Measurements from ENCODE around the gene TXNDC15.
"Not testable (repeated sequence)": the region's sequence is repeated elsewhere in the genome, so short reads cannot be mapped to it uniquely, and the experiment has no call there.

TXNDC15 gene

DNA sequence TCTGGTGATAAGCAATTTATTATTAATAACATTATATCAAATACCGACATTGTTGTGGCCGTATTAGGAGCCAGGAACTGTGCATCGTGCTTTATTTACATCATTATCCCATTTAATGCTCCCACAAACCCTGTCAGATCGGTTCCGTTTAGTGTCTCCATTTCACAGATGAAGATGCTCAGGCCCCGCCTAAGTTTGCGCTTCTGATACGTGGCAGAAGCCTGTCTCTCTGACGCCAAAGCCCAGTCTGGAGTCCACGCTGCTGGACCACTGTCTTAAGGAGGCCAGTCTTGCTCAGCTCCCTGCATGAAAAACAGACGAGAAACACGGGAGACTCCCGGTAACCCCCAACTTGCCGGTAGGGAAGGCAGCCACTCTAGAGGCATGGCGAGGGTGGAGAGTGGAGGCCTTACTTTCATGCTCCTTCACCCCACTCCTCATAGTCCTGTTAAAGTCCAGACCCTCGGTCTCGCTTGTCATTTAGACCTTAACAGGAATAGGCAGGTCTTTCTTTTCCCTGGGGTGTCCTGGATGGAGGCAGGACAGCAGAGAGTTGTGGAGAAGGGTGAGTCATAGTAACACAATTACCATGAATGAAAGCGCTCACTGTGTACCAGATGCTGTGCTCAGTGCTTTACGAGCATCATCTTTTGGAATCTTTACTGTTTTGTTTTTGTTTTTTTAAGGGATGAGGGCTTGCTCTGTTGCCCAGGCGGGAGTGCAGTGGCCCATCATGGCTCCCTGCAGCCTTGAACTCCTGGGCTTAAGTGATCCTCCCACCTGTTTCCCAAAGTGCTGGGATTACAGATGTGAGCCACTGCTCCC is 872 bp downstream of the TXNDC15 start:
- peak overlapping the region; percentile 88 for H3K27ac ChIP-seq
- DNase-seq: peak; percentile 40
- TF ChIP-seq, protein P1, sequence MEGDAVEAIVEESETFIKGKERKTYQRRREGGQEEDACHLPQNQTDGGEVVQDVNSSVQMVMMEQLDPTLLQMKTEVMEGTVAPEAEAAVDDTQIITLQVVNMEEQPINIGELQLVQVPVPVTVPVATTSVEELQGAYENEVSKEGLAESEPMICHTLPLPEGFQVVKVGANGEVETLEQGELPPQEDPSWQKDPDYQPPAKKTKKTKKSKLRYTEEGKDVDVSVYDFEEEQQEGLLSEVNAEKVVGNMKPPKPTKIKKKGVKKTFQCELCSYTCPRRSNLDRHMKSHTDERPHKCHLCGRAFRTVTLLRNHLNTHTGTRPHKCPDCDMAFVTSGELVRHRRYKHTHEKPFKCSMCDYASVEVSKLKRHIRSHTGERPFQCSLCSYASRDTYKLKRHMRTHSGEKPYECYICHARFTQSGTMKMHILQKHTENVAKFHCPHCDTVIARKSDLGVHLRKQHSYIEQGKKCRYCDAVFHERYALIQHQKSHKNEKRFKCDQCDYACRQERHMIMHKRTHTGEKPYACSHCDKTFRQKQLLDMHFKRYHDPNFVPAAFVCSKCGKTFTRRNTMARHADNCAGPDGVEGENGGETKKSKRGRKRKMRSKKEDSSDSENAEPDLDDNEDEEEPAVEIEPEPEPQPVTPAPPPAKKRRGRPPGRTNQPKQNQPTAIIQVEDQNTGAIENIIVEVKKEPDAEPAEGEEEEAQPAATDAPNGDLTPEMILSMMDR (IDR thresholded peaks at IDR 0.05; ENCODE audit: low read depth, low read length): no peak

DNA sequence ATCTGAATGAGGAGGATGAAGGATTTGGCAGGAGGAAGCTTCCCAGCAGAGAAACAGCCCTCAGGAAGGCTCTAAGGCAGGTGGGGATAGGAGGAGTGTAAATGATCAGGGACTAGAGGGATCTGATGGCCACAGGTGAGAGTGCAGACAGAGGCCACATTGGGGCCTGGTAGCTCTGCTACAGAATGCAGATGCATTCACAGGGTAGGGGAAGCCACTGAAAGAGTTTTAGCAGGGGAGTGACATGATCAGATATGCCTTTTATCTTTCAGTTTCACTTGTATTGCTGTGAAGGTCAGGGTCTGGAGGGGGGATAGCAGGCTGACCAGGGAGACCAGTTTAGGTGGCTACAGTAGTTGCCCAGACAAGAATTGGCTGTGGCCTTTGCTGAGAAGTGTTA is 3.0 kb downstream of the TXNDC15 start:
- no peak for DNase-seq
- no peak overlapping the region for H3K27ac ChIP-seq
- no peaks in the 10 kb centered on the region for H3K27me3 ChIP-seq (ENCODE audit: insufficient read depth, low read depth, severe bottlenecking)
- peaks cover 12% of the 10 kb centered on the region for H3K36me3 ChIP-seq
- H3K9me3 ChIP-seq (ENCODE audit: severe bottlenecking): no peaks in the 10 kb centered on the region
- TF ChIP-seq, protein P1 (IDR thresholded peaks at IDR 0.05; ENCODE audit: low read depth, low read length): no peak
- H3K4me3 ChIP-seq (ENCODE audit: low read depth, low read length): no peak overlapping the region

More for the DNA sequence above, 872 bp downstream of the TXNDC15 start:
- Histone ChIP-seq H3K9me3 (ENCODE audit: severe bottlenecking) (no peaks in the 10 kb centered on the region), H3K36me3 (peaks cover 11% of the 10 kb centered on the region), H3K27me3 (ENCODE audit: insufficient read depth, low read depth, severe bottlenecking) (no peaks in the 10 kb centered on the region), H3K4me3 (ENCODE audit: low read depth, low read length) (peak overlapping the region; percentile 63)

GRCh38 chr5:134878403-134878802 is 4.2 kb downstream of the TXNDC15 start:
- no peak overlapping the region for H3K4me3 ChIP-seq (ENCODE audit: low read depth, low read length)
- no peaks in the 10 kb centered on the region for H3K27me3 ChIP-seq (ENCODE audit: insufficient read depth, low read depth, severe bottlenecking)
- DNase-seq: no peak
- peaks cover 12% of the 10 kb centered on the region for H3K36me3 ChIP-seq
- TF ChIP-seq, protein P1 (IDR thresholded peaks at IDR 0.05; ENCODE audit: low read depth, low read length): no peak
- H3K27ac ChIP-seq: no peak overlapping the region
- no peaks in the 10 kb centered on the region for H3K9me3 ChIP-seq (ENCODE audit: severe bottlenecking)

DNA sequence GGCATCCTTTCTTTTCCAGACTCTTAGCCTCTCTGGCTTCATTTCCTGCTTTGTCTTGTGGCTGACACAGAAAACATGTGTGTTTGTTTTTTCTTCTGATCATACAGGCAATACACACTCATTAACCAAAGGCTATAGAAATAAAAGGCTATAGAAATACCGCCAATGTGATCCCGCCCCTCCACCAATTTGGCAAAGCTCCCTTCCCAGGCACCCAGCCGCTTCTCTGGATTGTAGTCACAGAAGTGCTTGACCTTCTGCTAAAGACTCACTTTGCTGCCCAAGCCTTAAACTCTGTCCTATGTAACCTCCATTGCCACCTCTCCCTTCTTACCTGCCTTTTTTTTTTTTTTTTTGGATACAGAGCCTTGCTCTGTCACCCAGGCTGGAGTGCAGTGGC is 5.3 kb downstream of the TXNDC15 start:
- TF ChIP-seq, protein P1 (IDR thresholded peaks at IDR 0.05; ENCODE audit: low read depth, low read length): no peak

GRCh38 chr5:134880937-134881336 is 6.8 kb downstream of the TXNDC15 start:
- H3K27ac ChIP-seq; H3K27me3 ChIP-seq (ENCODE audit: insufficient read depth, low read depth, severe bottlenecking); H3K4me3 ChIP-seq (ENCODE audit: low read depth, low read length); H3K9me3 ChIP-seq (ENCODE audit: severe bottlenecking); DNase-seq: not testable (repeated sequence)
- H3K36me3 ChIP-seq: peaks cover 12% of the 10 kb centered on the region

More for the DNA sequence above, 5.3 kb downstream of the TXNDC15 start:
- H3K27me3 ChIP-seq (ENCODE audit: insufficient read depth, low read depth, severe bottlenecking): no peaks in the 10 kb centered on the region
- peaks cover 12% of the 10 kb centered on the region for H3K36me3 ChIP-seq
- H3K4me3 ChIP-seq (ENCODE audit: low read depth, low read length): no peak overlapping the region
- H3K9me3 ChIP-seq (ENCODE audit: severe bottlenecking): no peaks in the 10 kb centered on the region
- DNase-seq: no peak
- no peak overlapping the region for H3K27ac ChIP-seq

GRCh38 chr5:134881711-134882110 is 7.5 kb downstream of the TXNDC15 start:
- H3K27ac ChIP-seq; H3K27me3 ChIP-seq (ENCODE audit: insufficient read depth, low read depth, severe bottlenecking); H3K4me3 ChIP-seq (ENCODE audit: low read depth, low read length); H3K9me3 ChIP-seq (ENCODE audit: severe bottlenecking); DNase-seq: not testable (repeated sequence)
- peaks cover 12% of the 10 kb centered on the region for H3K36me3 ChIP-seq
